Right hindlimb (tissue), 1 donor: ENCODE results near the gene RAPGEF4.

Source experiments
- DNase-seq: peaks from one replicate; pipeline ENCODE4 v3.0.0-alpha.2; 2018

The RAPGEF4 gene

DNA sequence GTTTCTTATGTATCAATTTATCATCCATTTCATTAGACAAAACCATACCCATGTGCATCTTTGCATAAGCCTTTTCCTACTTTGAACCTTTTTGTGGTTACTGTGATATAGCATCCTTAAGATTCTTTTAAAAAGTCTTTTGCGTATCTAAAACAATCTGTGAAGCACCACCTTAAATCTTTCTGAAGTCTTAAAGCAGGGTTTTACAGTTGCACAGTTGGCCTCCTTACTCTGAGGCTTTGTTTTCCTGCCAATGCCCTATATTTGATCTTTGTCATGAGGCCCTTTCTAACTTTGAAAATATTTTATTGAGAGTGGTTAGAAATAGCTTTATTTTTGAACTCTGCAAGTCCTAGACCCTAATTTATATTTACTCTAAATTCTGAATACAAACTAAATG lies 176.6 kb downstream of the RAPGEF4 start:
- DNase-seq, result no peak

DNA sequence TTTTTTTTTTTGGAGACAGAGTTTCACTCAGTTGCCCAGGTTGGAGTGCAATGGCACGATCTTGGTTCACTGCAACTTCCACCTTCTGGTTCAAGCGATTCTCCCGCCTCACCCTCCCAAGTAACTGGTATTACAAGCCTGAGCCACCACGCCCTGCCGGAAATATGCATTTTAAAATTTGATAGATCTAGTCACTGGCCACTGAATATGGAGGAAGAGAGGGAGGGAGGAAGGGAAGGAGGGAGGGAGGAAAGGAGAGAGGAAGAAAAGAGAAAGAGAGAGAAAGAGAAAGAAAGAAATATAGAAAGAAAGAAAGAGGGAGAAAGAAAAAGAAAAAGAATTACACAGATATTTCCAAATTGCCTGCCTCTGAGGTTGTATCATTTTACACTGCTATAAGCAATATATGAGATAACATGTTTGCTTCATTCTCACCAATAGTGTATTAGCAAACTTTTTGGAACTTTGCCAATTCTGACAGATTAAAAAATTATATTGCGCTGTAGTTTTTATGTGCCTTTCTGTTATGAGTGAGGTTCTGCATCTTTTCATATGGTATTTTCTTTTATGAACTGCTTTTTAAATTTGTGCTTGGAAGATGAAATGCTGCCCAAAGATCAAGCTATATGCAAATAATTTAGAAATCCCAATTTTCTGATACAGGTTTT lies 178.8 kb downstream of the RAPGEF4 start:
- DNase-seq, result no peak

DNA sequence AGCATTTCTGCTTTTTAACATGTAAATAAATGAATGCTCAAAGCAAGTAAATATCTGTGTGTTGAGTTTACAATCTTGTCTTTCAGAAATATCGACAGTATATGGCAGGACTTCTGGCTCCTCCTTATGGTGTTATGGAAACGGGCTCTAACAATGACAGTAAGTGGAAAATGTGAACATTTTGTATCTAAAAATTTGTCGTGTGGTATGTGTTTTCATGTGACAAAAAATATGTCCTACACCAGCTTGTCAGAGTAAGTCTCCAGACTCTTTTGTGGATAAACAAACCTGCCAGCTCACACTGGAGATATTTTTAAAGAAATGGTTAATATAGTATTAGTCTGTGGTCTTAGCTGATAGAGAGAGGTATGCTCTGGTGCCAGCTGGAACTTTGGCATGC lies 182.1 kb downstream of the RAPGEF4 start:
- no peak for DNase-seq

DNA sequence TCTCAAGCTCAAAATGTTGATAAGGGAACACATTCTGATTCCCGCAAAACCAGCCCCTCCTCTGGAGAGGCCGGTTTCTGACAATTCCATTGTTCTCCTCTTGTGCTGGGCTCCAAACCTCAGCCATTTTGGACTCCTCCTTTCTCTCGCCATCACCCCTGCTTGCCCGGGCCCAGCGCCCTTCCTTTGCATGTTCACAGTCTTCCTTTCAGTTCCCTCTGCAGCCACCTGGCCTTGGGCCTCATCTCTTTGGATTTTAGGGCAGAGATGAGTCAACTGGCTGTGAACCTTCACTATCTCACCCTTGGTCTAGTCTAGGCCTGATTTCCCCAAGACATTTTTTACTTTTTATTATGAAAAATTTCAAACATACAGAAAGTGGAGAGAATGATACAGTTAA lies 184.1 kb downstream of the RAPGEF4 start:
- no peak for DNase-seq

DNA sequence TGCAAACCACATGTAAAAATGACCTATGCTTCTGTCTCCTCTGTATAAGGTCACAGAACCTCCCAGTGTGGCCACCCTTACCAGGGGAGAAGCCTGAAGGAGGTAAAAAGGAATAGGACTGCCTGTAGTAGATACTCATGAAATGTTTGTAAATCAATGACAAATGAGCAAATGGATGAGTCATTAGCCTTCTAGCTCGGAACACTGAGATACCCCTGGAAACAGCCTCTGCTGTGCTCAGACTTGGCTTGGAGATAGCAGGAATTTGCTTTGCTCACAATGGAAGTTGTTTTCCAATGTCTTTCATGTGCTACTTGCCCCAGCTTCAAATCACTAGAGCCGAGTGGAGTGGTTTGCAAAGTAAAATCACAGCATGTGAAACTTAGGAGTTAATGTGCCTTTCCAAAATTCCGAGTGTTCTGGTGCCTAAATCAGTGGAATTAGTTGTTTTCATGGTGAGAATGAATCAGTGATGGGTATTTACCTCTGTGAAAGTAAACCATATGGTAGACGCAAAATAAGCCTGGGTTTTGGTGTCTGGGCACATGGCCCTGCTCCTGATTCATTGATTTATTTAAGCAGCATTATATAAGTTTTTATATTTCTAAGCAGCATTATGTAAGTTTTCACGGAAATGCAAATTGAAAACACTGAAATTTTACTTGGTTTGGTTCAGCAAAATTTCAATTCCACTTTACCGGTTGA lies 186.0 kb downstream of the RAPGEF4 start:
- DNase-seq, result no peak

DNA sequence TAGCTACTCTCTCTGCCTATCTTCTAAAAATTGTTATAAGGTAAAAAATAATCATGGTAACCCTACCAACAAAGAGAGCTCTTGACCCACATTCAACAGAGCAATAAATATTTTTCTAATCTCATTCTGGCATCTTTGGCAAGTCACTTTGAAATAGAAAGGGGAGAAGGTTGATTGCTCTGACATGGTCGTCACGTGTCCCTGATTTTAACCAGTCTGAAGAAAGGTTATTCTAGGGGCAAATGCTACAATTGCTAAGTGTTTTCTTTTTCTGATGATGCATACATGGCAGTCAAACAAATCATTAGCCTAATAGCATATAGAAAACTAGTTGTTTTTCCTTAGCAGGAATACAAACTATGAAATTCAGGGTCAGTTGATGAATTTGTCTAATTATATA lies 186.7 kb downstream of the RAPGEF4 start:
- no peak for DNase-seq

DNA sequence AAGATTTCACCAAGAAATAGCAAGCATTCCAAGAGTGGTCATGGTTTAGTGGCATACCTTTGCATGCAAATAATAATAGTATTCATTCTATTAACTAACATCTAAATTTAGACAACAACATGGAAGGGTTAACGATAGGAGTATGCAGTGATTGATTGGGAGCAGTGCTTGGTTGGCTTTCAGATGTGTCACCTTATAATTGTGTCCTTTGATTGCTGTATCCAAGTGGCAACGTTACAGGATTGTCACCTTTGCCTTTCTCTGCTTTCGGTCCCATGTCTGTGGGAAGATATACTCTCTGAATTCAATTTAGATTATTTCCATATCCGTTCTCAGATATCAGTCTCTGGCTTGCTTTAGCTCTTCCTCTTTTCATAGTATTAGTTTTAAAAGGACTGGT lies 187.2 kb downstream of the RAPGEF4 start:
- DNase-seq, result no peak

DNA sequence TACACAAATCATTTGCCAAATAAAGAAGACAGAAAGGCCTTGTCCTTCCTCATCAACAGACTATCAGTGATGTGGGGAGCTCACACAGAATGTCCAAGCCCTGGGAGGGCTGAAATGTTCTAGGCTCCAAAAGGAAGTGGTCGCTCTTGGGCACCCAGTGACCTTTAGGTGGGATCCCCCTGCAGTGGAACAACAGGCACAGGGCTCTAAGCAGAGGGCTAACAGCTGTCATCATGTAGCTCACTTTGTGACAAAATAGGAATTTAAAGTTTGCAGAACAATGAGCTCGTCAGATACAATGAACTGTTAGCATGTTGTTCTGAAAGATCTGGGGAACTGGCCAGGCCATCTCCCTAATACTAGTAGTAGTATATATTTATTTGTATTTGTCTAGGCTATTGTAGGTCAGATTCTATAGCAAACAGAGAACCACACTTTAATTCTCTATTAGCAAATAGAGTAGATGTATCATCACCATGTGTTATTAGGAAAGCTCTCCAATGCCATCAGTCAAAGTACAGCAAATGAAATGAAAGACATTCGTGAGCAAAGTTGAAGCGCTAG lies 188.5 kb downstream of the RAPGEF4 start:
- no peak for DNase-seq

DNA sequence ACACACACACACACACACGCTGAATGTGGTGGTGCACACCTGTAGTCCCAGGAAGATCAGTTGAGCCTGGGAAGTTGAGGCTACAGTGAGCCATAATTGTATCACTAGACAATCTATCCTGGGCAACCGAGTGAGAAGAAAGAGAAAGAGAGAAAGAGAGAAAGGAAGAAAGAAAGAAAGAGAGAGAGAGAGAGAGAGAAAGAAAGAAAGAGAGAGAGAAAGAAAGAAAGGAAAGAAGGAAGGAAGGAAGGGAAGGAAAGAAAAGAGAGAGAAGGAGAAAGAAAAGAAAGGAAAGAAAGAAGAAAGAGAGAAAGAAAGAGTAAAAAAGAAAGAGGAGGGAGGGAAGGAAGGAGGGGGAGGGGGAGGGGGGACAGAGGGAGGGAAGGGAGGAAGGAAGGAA lies 190.0 kb downstream of the RAPGEF4 start:
- DNase-seq, result no peak

DNA sequence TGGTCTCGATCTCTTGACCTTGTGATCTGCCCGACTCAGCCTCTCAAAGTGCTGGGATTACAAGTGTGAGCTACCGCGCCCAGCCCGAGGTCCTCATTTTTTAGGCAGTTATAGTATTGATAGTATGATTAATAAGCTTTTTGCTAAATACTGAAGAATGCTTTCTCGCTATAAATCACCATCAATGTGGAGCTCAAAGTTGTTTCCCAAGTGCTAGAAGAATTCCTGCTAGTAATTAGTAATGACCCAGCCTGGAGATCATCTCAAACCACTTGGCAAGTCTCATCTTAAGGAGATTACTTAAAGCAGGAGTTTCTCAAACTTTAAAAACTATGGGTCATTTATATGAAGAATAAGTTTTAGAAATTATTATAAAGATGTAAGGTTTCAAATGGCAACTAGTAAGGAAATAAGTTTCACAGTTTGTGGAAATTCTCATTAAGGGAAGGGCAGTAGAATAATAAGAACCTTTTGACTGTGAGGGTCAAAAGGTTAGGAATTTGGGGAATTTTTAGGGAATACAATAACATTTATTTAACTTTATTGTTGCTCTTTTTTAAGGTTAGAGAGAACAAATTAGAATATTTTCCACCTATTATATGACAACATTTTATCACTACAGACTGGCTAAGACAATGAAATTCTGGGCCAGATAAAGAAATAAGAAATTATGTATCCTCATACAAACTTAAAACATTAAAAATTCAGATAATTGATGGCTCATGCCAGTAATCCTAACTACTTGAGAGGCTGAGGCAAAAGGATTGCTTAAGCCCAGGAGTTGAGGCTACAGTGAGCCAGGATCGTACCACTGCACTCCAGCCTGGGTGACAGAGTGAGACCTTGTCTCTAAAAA lies 191.4 kb downstream of the RAPGEF4 start:
- no peak for DNase-seq

DNA sequence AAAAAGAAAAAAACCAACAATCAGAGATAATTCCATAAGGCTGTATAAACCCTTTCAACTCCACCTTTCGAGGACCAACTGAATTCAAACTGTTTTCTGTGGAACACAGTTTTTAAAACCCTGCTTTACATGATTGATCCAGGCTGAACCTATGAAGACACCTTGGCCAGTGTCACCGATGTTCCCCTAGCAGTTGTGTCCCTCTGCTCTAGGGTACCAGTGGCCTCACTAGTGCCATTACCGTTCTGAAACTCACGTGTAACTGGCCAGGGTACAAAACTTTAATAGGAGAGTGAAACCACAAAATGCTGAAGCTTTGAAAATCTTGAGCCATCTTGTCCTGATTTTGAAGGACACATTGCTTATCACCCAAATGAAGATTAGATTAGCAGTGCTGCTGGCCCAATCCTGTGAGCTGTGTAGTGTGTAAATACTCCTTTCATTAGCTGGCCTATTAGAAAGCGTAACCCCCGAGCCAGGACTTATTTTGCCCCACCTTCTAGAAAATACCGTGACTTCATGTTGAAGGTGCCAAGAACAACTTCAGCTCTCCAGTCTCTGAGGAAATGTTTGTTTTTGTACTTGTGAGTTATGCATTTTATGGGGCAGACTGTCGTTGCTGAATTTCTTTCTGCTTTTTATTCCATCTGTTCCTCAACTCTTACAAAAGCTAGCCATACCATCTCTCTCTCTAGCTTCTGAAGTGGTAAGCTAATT lies 192.2 kb downstream of the RAPGEF4 start:
- peak; percentile 31 for DNase-seq

DNA sequence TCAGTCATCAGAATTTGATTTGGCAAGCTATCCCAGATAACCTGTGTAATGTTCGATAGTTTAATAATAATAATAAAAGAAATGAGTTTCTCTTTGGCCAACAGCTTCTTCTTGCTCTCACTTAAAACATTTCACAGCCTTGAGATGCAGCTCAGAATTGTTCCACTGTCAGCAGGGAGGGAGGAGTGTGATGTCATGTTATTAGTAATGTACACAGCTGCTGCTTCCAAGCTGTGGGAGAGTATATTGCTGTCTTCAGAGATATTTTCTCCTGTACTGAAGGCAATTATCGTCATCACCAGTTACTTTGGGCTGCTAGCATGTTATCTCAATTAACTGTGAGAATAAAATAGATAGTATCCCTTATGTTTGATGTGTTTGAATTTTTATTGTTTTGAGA lies 193.1 kb downstream of the RAPGEF4 start:
- peak; percentile 34 for DNase-seq

DNA sequence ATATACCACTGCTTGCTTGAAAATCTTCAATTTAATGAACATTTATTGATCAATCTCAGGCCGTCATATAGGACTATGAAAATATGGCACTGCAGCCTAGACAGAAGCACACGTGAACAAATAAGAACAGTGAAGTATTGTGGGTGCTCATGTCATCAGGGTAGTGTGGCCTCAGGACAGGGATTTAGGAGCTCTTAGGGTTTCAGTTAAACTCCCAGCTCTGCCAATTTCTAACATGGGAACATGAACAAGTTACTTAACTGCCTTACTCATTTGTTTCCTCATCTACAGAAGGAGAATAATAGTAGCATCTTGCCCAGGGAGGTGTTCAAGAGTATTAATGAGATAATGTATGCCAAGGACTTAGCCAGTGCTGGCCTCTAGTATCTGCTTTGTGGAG lies 194.0 kb downstream of the RAPGEF4 start:
- no peak for DNase-seq

DNA sequence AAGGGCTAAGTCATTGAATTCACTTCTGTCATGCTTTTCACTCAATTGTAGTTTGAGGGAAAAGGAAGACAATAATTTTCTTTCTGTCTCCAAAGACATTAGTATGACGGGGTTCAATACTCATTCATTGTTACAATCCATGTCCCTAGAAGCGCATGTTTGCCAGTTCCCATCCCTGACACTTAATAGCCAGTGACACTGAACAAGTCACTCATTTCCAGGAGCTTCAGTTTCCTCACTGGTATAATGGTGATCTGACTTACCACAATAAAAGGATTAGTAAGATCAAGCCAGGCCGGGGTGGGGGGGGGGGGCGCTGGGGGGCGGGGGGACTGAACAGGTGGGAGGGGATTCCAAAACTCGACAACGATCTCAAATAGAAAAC lies 195.2 kb downstream of the RAPGEF4 start:
- DNase-seq, result no peak

DNA sequence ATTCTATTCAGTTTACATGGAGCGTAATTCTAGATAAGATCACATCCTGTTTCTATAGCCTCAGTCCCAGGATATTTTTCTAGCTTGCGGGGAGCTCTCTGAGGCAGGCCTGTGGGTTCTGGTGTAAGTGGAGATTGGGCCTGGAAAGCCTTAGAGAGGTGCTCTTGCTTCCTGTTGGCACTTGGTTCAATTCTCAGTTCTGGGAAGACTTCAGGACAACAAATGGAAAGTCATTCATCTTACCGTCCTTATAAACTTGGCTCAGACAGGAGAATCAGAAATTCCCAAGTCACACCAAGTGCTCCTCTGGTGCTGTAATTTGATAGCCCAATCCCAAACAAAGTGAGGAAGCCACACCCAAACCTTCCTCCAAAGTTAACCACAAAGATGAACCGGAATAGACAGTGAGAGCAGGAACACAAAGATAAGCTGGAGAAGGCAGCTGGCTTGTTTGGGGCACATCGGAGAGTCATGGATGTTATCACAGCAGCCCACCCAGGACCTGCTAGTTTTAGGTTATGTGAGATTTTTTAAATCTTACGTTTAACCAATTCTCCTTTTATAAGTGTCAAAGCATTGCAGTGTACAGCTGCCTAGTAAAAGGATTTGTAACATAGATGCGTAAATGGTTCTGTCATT lies 195.7 kb downstream of the RAPGEF4 start:
- peak; percentile 39 for DNase-seq

DNA sequence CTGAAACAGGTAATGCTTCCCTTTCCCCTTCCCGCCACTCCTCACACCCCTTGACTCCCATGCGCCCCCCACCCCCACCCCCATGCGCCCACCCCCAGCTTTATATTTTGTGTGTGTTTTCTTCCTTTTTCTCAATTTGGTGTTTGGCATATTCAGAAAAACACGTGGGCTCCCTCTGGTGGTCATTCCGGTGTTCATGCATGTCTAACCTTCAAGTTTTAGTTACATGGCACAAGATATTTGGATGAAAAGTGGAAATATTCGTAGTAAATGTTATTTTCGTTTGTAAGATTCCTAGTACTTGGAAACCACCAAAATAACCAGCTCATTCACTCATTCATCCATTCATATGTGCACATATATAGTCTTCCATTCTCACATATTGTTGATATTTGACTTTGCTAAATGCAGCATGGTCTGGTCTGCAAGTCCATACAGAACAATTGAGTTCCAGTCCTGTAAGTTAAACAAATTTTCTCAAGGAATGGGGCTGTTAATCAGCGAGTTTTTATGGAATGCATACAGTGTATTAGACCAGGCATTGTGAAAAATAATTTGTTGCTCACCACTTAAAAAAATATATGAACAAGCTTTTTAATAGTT lies 196.4 kb downstream of the RAPGEF4 start:
- peak; percentile 81 for DNase-seq

DNA sequence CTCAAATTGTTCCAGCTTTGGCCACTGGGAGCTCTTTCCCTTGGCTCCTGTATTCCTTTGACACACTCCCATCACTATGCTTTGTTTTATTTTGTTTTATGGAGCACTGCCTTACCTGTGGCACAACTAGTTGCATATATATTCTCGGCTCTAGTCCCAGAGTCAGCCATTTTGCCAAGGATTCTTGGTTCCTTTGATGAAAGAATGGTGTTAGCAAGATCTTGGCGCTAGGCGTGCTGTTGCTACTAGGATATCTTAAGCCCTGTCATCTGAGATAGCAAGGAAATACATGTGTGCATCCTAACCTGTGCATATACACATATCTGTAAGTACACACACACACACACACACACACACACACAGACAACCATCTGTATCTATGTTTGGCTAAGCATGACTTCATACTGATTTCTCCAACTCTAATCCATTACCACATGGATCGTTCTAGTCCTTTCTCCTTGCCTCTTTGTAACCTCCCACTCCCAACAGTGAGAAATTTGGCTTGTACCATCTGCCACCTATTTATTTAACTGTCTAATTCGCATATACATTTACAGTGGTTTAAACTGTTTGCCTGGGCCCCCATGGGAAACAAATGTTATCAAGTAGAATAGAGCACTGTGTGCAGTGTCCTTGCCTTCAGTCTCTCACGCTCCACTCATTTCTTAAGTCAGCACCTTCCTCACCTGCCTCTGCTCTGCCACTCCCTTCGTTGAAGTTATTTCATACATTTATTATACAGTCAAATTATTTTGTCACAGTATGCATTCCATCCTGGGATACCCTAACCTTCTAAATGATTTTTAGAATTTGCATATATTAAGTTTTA lies 202.5 kb downstream of the RAPGEF4 start:
- no peak for DNase-seq

DNA sequence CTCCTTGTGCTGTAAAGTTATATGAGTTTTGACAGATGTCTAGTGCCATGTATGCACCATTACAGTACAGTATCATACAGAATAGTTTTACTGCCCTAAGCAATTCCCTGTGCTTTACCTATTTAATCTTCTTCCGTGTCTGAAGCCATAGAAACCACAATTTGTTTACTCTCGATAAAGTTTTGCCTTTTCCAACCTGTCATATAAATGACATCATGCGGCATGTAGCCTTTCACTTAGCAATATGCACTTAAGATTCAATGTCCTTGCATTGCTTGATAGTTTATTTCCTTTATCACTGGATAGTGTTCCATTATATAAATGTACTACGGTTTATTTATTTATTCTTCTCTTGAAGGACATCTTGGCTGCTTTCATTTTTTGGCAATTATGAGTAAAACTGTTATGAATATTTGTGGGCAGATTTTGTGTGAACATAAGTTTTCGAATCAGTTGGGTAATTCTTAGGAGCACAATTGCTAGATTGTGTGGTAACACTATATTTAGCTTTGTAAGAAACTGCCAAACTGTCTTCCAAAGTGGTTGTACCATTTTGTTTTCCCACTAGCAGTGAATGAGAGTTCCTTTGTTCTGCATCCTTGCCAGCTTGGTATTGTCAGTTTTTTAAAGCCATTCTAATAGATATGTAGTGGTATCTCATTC lies 203.2 kb downstream of the RAPGEF4 start:
- DNase-seq, result no peak

DNA sequence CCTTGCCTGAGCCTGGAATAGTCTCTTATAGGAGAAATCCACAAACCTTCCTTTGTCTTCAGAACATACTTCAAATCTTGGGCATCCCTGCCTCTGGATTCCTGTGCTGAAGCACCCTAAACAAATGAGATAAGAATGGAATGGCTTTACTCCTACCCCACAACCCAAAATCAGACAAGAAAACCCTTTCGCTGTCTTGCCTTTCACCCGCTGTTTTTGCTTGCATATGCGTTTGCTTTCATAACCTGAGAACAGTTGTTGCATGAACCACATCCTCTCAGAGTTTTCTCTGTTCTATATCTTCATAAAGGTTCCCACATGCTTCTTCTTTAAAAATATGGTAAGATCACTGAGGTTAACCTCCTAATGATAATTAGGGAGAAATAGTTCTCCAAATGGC lies 207.9 kb downstream of the RAPGEF4 start:
- DNase-seq, result no peak

DNA sequence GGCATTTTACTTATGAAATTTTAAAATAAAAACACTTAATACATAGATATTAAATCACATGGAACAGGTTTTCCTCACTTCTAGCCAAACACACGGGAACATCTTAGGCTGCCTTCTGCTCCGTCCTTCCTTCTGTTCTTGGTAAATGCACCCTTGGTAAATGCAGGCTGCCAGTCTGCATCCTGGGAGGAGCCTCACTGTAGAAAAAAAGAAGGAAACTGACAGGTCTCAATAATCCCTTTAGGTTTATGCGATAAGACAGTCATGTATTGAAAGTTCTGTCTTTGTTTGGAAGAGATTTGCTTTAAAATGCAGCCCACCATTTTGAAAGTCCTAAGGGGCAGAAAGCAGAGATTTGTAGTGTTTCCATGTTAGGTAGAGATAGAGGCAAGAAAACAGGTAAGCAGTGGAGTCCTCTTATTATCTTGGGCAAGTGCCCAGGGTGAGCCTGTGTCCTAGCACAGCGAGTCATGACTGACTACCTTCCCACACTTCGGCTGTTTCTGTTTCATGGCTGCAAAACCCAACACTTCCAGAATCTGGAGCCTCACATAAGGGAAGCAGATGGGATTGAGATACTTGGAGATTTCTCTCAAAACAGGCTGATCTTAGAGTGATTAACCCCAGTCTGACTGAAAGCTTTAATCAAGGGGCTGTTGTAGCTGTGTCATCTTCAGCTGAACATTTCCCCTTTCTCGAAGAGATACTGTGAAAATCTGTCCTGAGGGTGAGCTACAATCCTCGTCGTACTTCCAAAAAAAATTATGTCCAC lies 208.6 kb downstream of the RAPGEF4 start:
- no peak for DNase-seq
